GM12878 (cell line): Measurements from ENCODE around the gene MEGF11. TPM values are rescaled to one million over a fixed set of nuclear protein-coding genes. Genes with fewer than 3 reads are reported as not detected.

Experiments
- ATAC-seq: fragments of 200-7000 bp; cut with Tn5 transposase; 3 replicates; pipeline ENCODE4 v1.9.1; 2020; ENCODE audit warnings: mild to moderate bottlenecking, moderate library complexity
- BruUV-seq: library from RNA; stranded (reverse); fragments of 400-500 nt; replicated peaks from 2 replicates; lab custom pipeline; 2021; lab: Mats Ljungman, UMichigan
- CTCF ChIA-PET: fragments of 300-600 bp; sonication (Branson Sonifier 250); formaldehyde crosslinking; extraction: SDS; loops from one replicate; lab custom pipeline; 2021; ENCODE audit warnings: inconsistent platforms; lab: Yijun Ruan, JAX
- POLR2A ChIA-PET: fragments of 350-600 bp; formaldehyde crosslinking; extraction: SDS; loops from one replicate; lab custom pipeline; 2021; ENCODE audit warnings: inconsistent platforms; lab: Charles Lee
- RAD21 ChIA-PET: fragments of 300-600 bp; sonication (Branson Sonifier 250); formaldehyde crosslinking; loops from one replicate; lab custom pipeline; 2023; ENCODE audit warnings: antibody characterized with exemption; ENCODE audit not compliant: unreplicated experiment; lab: Charles Lee
- SMC1A ChIA-PET: fragments of 300-600 bp; sonication (Branson Sonifier 250); formaldehyde crosslinking; loops from one replicate; lab custom pipeline; 2023; ENCODE audit not compliant: unreplicated experiment, uncharacterized antibody; lab: Charles Lee
- DNase-seq: peaks from one replicate; pipeline ENCODE4 v3.0.0-alpha.2; 2011; ENCODE audit warnings: low read depth, low spot score
- FAIRE-seq: peaks from 3 replicates; lab custom pipeline; 2011; peaks lifted over from hg19 to GRCh38; lab: Jason Lieb, UNC
- H2AFZ ChIP-seq: 2 replicates; pipeline ENCODE4 v1.6.0; 2011; ENCODE audit warnings: low read depth, low read length, control low read depth; ENCODE audit not compliant: control insufficient read depth
- H3K27ac ChIP-seq: 2 replicates; pipeline ENCODE4 v1.5.1; 2011; ENCODE audit warnings: control low read depth; ENCODE audit not compliant: control insufficient read depth, insufficient read depth
- H3K27me3 ChIP-seq, 2 experiments: replicated peaks in 1 of 2; 2 replicates each; pipeline versions ENCODE4 v1.6.0 to v1.6.1; 2011; ENCODE audit warnings: low read length in 1 of 2; ENCODE audit not compliant: control insufficient read depth in 2 of 2, insufficient read depth in 2 of 2
- H3K36me3 ChIP-seq, 2 experiments: 2 replicates each; pipeline ENCODE4 v1.5.1; 2011; ENCODE audit warnings: low read length in 1 of 2; ENCODE audit not compliant: control insufficient read depth in 2 of 2, insufficient read depth in 2 of 2
- H3K4me1 ChIP-seq: 2 replicates; pipeline ENCODE4 v1.6.1; 2011; ENCODE audit warnings: mild to moderate bottlenecking, low read length, moderate library complexity, mixed read lengths; ENCODE audit not compliant: control insufficient read depth, insufficient read depth
- H3K4me2 ChIP-seq: 2 replicates; pipeline ENCODE4 v1.6.0; 2011; ENCODE audit warnings: control low read depth; ENCODE audit not compliant: control insufficient read depth, insufficient read depth
- H3K4me3 ChIP-seq: fragments of 200-600 bp; sonication (generic); 2 replicates; pipeline ENCODE4 v1.5.1; 2016
- H3K79me2 ChIP-seq: 2 replicates; pipeline ENCODE4 v1.6.0; 2011; ENCODE audit warnings: low read length; ENCODE audit not compliant: control insufficient read depth, insufficient read depth
- H3K9ac ChIP-seq: 2 replicates; pipeline ENCODE4 v1.8.0; 2011; ENCODE audit warnings: low read length, control low read depth, mixed read lengths; ENCODE audit not compliant: control insufficient read depth, insufficient read depth
- H3K9me3 ChIP-seq: replicated peaks from 3 replicates; pipeline ENCODE4 v1.5.1; 2011; ENCODE audit warnings: mild to moderate bottlenecking, low read length; ENCODE audit not compliant: control insufficient read depth, insufficient read depth
- H4K20me1 ChIP-seq: 2 replicates; pipeline ENCODE4 v1.6.0; 2011; ENCODE audit not compliant: control insufficient read depth, insufficient read depth
- ATF7 ChIP-seq: fragments of 450-650 bp; IDR thresholded peaks from 2 replicates; pipeline ENCODE4 v1.6.1; 2016; ENCODE audit warnings: low read depth, mild to moderate bottlenecking
- BHLHE40 ChIP-seq, 2 experiments: fragments of 450-650 bp in 1 of 2; IDR thresholded peaks; 2 replicates each; pipeline ENCODE4 v1.6.1; 2011 to 2017; ENCODE audit warnings: low read depth in 2 of 2, borderline replicate concordance in 1 of 2, improper control_type of control experiment in 1 of 2, low read length in 1 of 2, mild to moderate bottlenecking in 1 of 2
- CHD1 ChIP-seq: IDR thresholded peaks from 2 replicates; pipeline ENCODE4 v1.6.1; 2012; ENCODE audit warnings: low read depth, low read length, improper control_type of control experiment
- CREB1 ChIP-seq: IDR thresholded peaks from 2 replicates; pipeline ENCODE4 v1.6.1; 2012; ENCODE audit warnings: low read depth, mild to moderate bottlenecking, inconsistent platforms
- EZH2 ChIP-seq: IDR thresholded peaks from 2 replicates; pipeline ENCODE4 v1.6.1; 2012; ENCODE audit warnings: low read depth, mild to moderate bottlenecking, control low read depth, inconsistent platforms, low read length, borderline replicate concordance; ENCODE audit not compliant: control insufficient read depth
- MXI1 ChIP-seq: fragments of 150-350 bp; IDR thresholded peaks from 2 replicates; pipeline ENCODE4 v1.6.1; 2011; ENCODE audit warnings: low read depth, mild to moderate bottlenecking, inconsistent platforms, low read length, improper control_type of control experiment
- NBN ChIP-seq: fragments of 450-650 bp; IDR thresholded peaks from 2 replicates; pipeline ENCODE4 v1.6.1; 2016
- RAD21 ChIP-seq: IDR thresholded peaks from 2 replicates; pipeline ENCODE4 v1.6.1; 2011; ENCODE audit warnings: mild to moderate bottlenecking, low read depth, low read length, moderate library complexity; ENCODE audit not compliant: insufficient read depth
- RELA ChIP-seq: fragments of 450-650 bp; IDR thresholded peaks from 2 replicates; pipeline ENCODE4 v1.8.0; 2014; ENCODE audit warnings: borderline replicate concordance; ENCODE audit not compliant: partially characterized antibody
- SMC3 ChIP-seq: IDR thresholded peaks from 2 replicates; pipeline ENCODE4 v1.6.1; 2011; ENCODE audit warnings: low read length, improper control_type of control experiment, borderline replicate concordance
- TAF1 ChIP-seq: IDR thresholded peaks from 2 replicates; pipeline ENCODE4 v1.6.1; 2011; ENCODE audit warnings: mild to moderate bottlenecking, low read depth, low read length, borderline replicate concordance
- TCF3 ChIP-seq: IDR thresholded peaks from 2 replicates; pipeline ENCODE4 v1.6.1; 2012; ENCODE audit warnings: low read depth, mild to moderate bottlenecking, low read length, borderline replicate concordance; ENCODE audit not compliant: insufficient read depth
- USF1 ChIP-seq: IDR thresholded peaks from 2 replicates; pipeline ENCODE4 v1.6.1; 2011; ENCODE audit warnings: borderline replicate concordance, low read depth, mild to moderate bottlenecking, moderate library complexity, mixed read lengths, low read length; ENCODE audit not compliant: insufficient read depth; ENCODE audit errors: extremely low read length
- ZNF24 ChIP-seq: fragments of 450-650 bp; IDR thresholded peaks from 2 replicates; pipeline ENCODE4 v1.6.1; 2017; ENCODE audit warnings: antibody characterized with exemption, mild to moderate bottlenecking
- ZNF384 ChIP-seq: IDR thresholded peaks from 2 replicates; pipeline ENCODE4 v1.6.1; 2012; ENCODE audit warnings: low read depth, mild to moderate bottlenecking, low read length, improper control_type of control experiment, borderline replicate concordance
- WGBS: methylation state at CpG from one replicate; pipeline ENCODE4 v1.1.6; 2016; ENCODE audit warnings: low lambda C conversion rate; ENCODE audit not compliant: insufficient replicate concordance, insufficient coverage; ENCODE audit errors: missing lambda C conversion rate; 5-methylcytosine and 5-hydroxymethylcytosine counted together
- in situ Hi-C: fragments of 300-500 bp; cut with MboI; formaldehyde crosslinking; loops from 9 replicates; pipeline ENCODE4 v1.14.3; 2018; ENCODE audit warnings: mixed read lengths
- intact Hi-C: fragments of 100-400 bp; cut with micrococcal nuclease; formaldehyde crosslinking; loops from one replicate; pipeline ENCODE4 v1.14.2; 2022; ENCODE audit not compliant: unreplicated experiment
- polyA plus RNA-seq, 11 experiments: library from polyadenylated mRNA; depleted of rRNA in 4 of 11; unstranded in 6 of 11; stranded (reverse) in 5 of 11; fragments of >200 nt; fragmentation: Nextera tagmentation in 4 of 11; fragmentation: Illumina TruSeq in 1 of 11; extraction: Ambion mirVana in 4 of 11; extraction: Trizol in 1 of 11; gene quantifications; 1 replicate in 1 of 11; 2 replicates in 10 of 11; pipeline versions ENCODE4 v1.2.1 to v1.2.3, GENCODE V29; 2011 to 2016; ENCODE audit warnings: inconsistent platforms in 2 of 11, missing spikeins in 2 of 11, low read depth in 1 of 11
- total RNA-seq, 4 experiments: library from RNA; depleted of rRNA in 3 of 4; stranded (reverse); fragments of >200 nt in 3 of 4; fragmentation: Illumina TruSeq in 1 of 4; extraction: Trizol in 1 of 4; gene quantifications; 2 replicates each; pipeline versions ENCODE4 v1.2.1 to v1.2.3, GENCODE V29; 2013 to 2021
- TF ChIP-seq, protein P1 (sequence below), 3 experiments: IDR thresholded peaks in 2 of 3; conservative IDR thresholded peaks in 1 of 3; 2 replicates each; pipeline ENCODE4 v1.5.1; 2011; ENCODE audit warnings: low read depth in 3 of 3, low read length in 3 of 3, mild to moderate bottlenecking in 3 of 3, control low read depth in 2 of 3, moderate library complexity in 2 of 3, inconsistent platforms in 1 of 3, mixed read lengths in 1 of 3; ENCODE audit not compliant: control insufficient read depth in 2 of 3, insufficient read depth in 1 of 3; ENCODE audit errors: extremely low read depth in 1 of 3

MEGF11 gene
- total and polyA plus RNA-seq, 10 of the 15 experiments (the other 5 are each of a cell fraction or from before 2014, with no cell fraction given): 0.03 to 1.7 (median 0.49) TPM

DNA sequence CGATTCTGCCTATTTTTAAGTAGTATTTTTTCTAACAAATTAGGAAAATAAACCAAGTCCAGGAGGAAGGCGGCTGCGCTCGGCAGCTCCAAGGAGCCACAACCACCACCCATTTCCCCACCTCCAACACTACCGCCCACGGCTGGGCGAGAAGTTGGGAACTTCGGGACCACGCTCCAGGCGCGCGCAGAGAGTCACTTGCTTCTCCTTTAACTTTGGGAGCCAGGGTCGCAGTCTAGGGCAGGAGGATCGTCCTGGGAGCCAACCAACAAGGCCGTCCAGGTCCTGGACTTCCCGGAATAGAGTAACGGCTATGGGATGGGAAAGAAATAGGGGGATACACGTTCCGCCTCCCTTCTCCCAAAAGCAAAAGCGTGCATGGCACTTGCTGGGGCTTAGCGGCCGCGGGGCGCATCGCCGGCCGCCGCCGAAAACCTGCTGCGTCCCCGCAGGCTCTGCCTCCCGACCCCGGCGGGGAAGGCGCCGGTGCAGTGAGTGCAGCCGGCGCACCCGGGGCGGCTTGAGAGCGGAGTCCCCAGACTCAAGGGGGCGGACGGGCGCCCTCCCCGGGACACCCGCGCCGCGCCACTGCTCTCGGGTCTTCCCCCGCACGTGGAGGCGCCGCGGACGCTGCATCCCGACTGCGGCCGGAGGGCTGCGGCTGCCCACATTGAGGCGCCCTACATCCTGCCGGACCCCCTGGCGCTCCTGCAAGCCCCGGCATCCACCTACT is 699 bp downstream of the MEGF11 start (continued):
- TF ChIP-seq CREB1 (no peak), TCF3 (no peak), TAF1 (no peak), BHLHE40 (IDR thresholded peaks at IDR 0.05; ENCODE audit: borderline replicate concordance in 1 of 2, low read depth in 2 of 2, low read length in 1 of 2) (peak; percentile 42 to 85; a peak in 2 of 4 replicates), ZNF24 (no peak), EZH2 (peak; percentile 91; the same call in 1 of the 2 replicates), CHD1 (no peak), MXI1 (no peak)

DNA sequence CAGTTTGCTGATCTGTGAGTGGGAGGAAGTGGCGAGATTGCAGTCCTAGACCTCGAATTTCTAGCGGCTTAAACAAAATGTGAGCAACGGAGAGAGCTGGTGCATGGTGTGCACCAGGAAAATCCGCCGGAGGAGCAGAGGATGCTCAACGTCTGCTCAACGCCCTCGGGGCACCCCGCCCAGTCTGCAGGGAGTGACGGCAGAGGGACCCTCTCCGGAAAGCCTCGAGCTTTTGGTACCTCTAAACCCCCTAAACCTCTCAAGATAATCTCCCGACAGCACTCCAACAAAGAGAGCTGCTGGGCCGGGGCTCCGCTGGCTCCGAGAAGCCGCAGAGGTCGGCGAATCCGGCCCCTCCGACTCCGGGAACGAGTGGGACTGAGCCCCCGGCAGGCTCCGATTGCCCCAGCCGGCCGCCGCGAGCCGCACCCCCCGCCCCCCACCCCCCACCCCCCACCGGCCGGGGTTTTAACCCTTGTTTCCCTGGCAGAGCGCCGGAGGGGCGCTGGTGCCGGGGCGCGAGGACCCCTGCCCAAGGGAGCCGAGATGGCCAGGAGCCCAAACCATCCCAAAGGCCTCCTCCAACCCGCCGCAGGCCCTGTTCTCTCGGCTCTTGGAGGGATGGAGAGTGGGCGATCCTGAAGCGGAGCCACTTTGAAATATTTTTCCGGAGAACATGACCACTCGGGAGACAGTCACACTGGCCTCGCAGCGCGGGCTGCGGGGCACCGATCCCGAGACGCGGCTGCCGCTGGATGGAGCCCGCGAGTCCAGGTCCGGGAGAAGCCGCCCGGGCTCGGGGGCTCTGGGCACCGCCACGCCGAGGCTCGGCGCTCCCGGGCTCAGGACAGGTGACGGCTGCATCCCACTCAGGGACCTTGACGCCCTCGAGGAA is 1.5 kb downstream of the MEGF11 start:
- in situ Hi-C loops (no loop called here), intact Hi-C loops (loop anchor here (5.0 kb wide), 1 partner anchor 35 kb away; no protein-coding TSS in a partner anchor)
- DNase-seq (no peak), ATAC-seq (peak; percentile 82), FAIRE-seq (no peak)
- Histone ChIP-seq H3K79me2 (no peaks in the 10 kb centered on the region), H3K27ac (no peak overlapping the region), H3K4me1 (peaks cover 3% of the 10 kb centered on the region; the same call in 1 of the 2 replicates), H3K4me3 (0 out of 2 replicates have a peak overlapping the region, but pooled peaks have one; percentile 35), H3K9ac (no peak overlapping the region), H2AFZ (no peak overlapping the region), H4K20me1 (no peaks in the 10 kb centered on the region), H3K9me3 (no peaks in the 10 kb centered on the region), H3K36me3 (no peaks in the 10 kb centered on the region), H3K4me2 (peak overlapping the region; percentile 86), H3K27me3 (peaks cover 25 to 35% of the 10 kb centered on the region in 2 experiments)
- TF ChIP-seq USF1 (no peak), RELA (no peak), RAD21 (0 out of 2 replicates have a peak, but pooled peaks have one; percentile 22), ATF7 (no peak), SMC3 (peak; percentile 44), NBN (no peak), ZNF384 (0 out of 2 replicates have a peak, but pooled peaks have one; percentile 15), CREB1 (no peak)
- TF ChIP-seq, protein P1, sequence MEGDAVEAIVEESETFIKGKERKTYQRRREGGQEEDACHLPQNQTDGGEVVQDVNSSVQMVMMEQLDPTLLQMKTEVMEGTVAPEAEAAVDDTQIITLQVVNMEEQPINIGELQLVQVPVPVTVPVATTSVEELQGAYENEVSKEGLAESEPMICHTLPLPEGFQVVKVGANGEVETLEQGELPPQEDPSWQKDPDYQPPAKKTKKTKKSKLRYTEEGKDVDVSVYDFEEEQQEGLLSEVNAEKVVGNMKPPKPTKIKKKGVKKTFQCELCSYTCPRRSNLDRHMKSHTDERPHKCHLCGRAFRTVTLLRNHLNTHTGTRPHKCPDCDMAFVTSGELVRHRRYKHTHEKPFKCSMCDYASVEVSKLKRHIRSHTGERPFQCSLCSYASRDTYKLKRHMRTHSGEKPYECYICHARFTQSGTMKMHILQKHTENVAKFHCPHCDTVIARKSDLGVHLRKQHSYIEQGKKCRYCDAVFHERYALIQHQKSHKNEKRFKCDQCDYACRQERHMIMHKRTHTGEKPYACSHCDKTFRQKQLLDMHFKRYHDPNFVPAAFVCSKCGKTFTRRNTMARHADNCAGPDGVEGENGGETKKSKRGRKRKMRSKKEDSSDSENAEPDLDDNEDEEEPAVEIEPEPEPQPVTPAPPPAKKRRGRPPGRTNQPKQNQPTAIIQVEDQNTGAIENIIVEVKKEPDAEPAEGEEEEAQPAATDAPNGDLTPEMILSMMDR (IDR thresholded peaks at IDR 0.05 in 2 of 3, conservative IDR thresholded peaks at IDR 0.05 in 1 of 3; ENCODE audit: control insufficient read depth in 2 of 3, extremely low read depth in 1 of 3, insufficient read depth in 1 of 3, low read depth in 3 of 3, low read length in 3 of 3): peak; percentile 54 to 62 (median 58); a peak in 4 of 6 replicates
- POLR2A ChIA-PET: no interaction called here
- SMC1A ChIA-PET: interaction anchor here (0.6 kb wide), 1 partner anchor 25 kb away, joined by 3 read pairs; no protein-coding TSS in a partner anchor
- WGBS: 5% methylated on average over 54 of the region's 72 CpGs
- BruUV-seq: no TSS peak
- RAD21 ChIA-PET: no interaction called here
- CTCF ChIA-PET: interaction anchor here (1.6 to 2.1 kb wide), 2 partner anchors 36 to 247 kb away, joined by 6 to 8 read pairs; no protein-coding TSS in a partner anchor
